ENCODE data around the gene PCDH19.

GRCh38 chrX:100349391-100349790 lies 60.7 kb downstream of the PCDH19 start:
- TF ChIP-seq NR2C2 (IDR thresholded peaks at IDR 0.05; ENCODE audit: borderline replicate concordance, control insufficient read depth, insufficient read length, low read depth), result no peak
- no peak for TF ChIP-seq EZH2 (IDR thresholded peaks at IDR 0.05; ENCODE audit: borderline replicate concordance, control insufficient read depth, low read depth, low read length)
- no peak for TF ChIP-seq JUNB (IDR thresholded peaks at IDR 0.05)
- TF ChIP-seq ZZZ3 (IDR thresholded peaks at IDR 0.05; ENCODE audit: control insufficient read depth, insufficient read length, low read depth), result no peak
- TF ChIP-seq BCL3 (IDR thresholded peaks at IDR 0.05; ENCODE audit: borderline replicate concordance, insufficient read depth, low read depth, low read length, poor library complexity, severe bottlenecking), result no peak
- TF ChIP-seq, protein P1, sequence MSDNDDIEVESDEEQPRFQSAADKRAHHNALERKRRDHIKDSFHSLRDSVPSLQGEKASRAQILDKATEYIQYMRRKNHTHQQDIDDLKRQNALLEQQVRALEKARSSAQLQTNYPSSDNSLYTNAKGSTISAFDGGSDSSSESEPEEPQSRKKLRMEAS (IDR thresholded peaks at IDR 0.05; ENCODE audit: low read depth, low read length), result no peak
- TF ChIP-seq SRF (IDR thresholded peaks at IDR 0.05; ENCODE audit: low read depth in 2 of 2, low read length in 2 of 2), result no peak
- TF ChIP-seq SMC3 (IDR thresholded peaks at IDR 0.05; ENCODE audit: borderline replicate concordance, low read length), result no peak
- TF ChIP-seq POLR2A (IDR thresholded peaks at IDR 0.05; ENCODE audit: low read depth, low read length), result no peak

Measured in GM12878 (cell line).